GM12878 (cell line): ENCODE data around the gene ZNF618. TPM values are rescaled to one million over a fixed set of nuclear protein-coding genes. Genes with fewer than 3 reads are reported as not detected.

Experiments used
- ATAC-seq: fragments of 200-7000 bp; cut with Tn5 transposase; 3 replicates; pipeline ENCODE4 v1.9.1; 2020; ENCODE audit warnings: mild to moderate bottlenecking, moderate library complexity
- BruUV-seq: library from RNA; stranded (reverse); fragments of 400-500 nt; replicated peaks from 2 replicates; lab custom pipeline; 2021; lab: Mats Ljungman, UMichigan
- CTCF ChIA-PET: fragments of 300-600 bp; sonication (Branson Sonifier 250); formaldehyde crosslinking; extraction: SDS; loops from one replicate; lab custom pipeline; 2021; ENCODE audit warnings: inconsistent platforms; lab: Yijun Ruan, JAX
- POLR2A ChIA-PET: fragments of 350-600 bp; formaldehyde crosslinking; extraction: SDS; loops from one replicate; lab custom pipeline; 2021; ENCODE audit warnings: inconsistent platforms; lab: Charles Lee
- RAD21 ChIA-PET: fragments of 300-600 bp; sonication (Branson Sonifier 250); formaldehyde crosslinking; loops from one replicate; lab custom pipeline; 2023; ENCODE audit warnings: antibody characterized with exemption; ENCODE audit not compliant: unreplicated experiment; lab: Charles Lee
- SMC1A ChIA-PET: fragments of 300-600 bp; sonication (Branson Sonifier 250); formaldehyde crosslinking; loops from one replicate; lab custom pipeline; 2023; ENCODE audit not compliant: unreplicated experiment, uncharacterized antibody; lab: Charles Lee
- DNase-seq: peaks from one replicate; pipeline ENCODE4 v3.0.0-alpha.2; 2011; ENCODE audit warnings: low read depth, low spot score
- FAIRE-seq: peaks from 3 replicates; lab custom pipeline; 2011; peaks lifted over from hg19 to GRCh38; lab: Jason Lieb, UNC
- H2AFZ ChIP-seq: 2 replicates; pipeline ENCODE4 v1.6.0; 2011; ENCODE audit warnings: low read depth, low read length, control low read depth; ENCODE audit not compliant: control insufficient read depth
- H3K27ac ChIP-seq: 2 replicates; pipeline ENCODE4 v1.5.1; 2011; ENCODE audit warnings: control low read depth; ENCODE audit not compliant: control insufficient read depth, insufficient read depth
- H3K27me3 ChIP-seq, 2 experiments: replicated peaks in 1 of 2; 2 replicates each; pipeline versions ENCODE4 v1.6.0 to v1.6.1; 2011; ENCODE audit warnings: low read length in 1 of 2; ENCODE audit not compliant: control insufficient read depth in 2 of 2, insufficient read depth in 2 of 2
- H3K36me3 ChIP-seq, 2 experiments: 2 replicates each; pipeline ENCODE4 v1.5.1; 2011; ENCODE audit warnings: low read length in 1 of 2; ENCODE audit not compliant: control insufficient read depth in 2 of 2, insufficient read depth in 2 of 2
- H3K4me1 ChIP-seq: 2 replicates; pipeline ENCODE4 v1.6.1; 2011; ENCODE audit warnings: mild to moderate bottlenecking, low read length, moderate library complexity, mixed read lengths; ENCODE audit not compliant: control insufficient read depth, insufficient read depth
- H3K4me2 ChIP-seq: 2 replicates; pipeline ENCODE4 v1.6.0; 2011; ENCODE audit warnings: control low read depth; ENCODE audit not compliant: control insufficient read depth, insufficient read depth
- H3K4me3 ChIP-seq: fragments of 200-600 bp; sonication (generic); 2 replicates; pipeline ENCODE4 v1.5.1; 2016
- H3K79me2 ChIP-seq: 2 replicates; pipeline ENCODE4 v1.6.0; 2011; ENCODE audit warnings: low read length; ENCODE audit not compliant: control insufficient read depth, insufficient read depth
- H3K9ac ChIP-seq: 2 replicates; pipeline ENCODE4 v1.8.0; 2011; ENCODE audit warnings: low read length, control low read depth, mixed read lengths; ENCODE audit not compliant: control insufficient read depth, insufficient read depth
- H3K9me3 ChIP-seq: replicated peaks from 3 replicates; pipeline ENCODE4 v1.5.1; 2011; ENCODE audit warnings: mild to moderate bottlenecking, low read length; ENCODE audit not compliant: control insufficient read depth, insufficient read depth
- H4K20me1 ChIP-seq: 2 replicates; pipeline ENCODE4 v1.6.0; 2011; ENCODE audit not compliant: control insufficient read depth, insufficient read depth
- ATF7 ChIP-seq: fragments of 450-650 bp; IDR thresholded peaks from 2 replicates; pipeline ENCODE4 v1.6.1; 2016; ENCODE audit warnings: low read depth, mild to moderate bottlenecking
- BACH1 ChIP-seq: fragments of 450-650 bp; IDR thresholded peaks from 2 replicates; pipeline ENCODE4 v1.6.1; 2017; ENCODE audit warnings: mild to moderate bottlenecking, borderline replicate concordance
- BMI1 ChIP-seq: fragments of 450-650 bp; IDR thresholded peaks from 2 replicates; pipeline ENCODE4 v1.6.1; 2016; ENCODE audit warnings: mild to moderate bottlenecking, moderate library complexity, borderline replicate concordance
- CBX3 ChIP-seq: fragments of 200-600 bp; sonication (generic); IDR thresholded peaks from 2 replicates; pipeline ENCODE4 v1.6.1; 2016; ENCODE audit warnings: low read depth, borderline replicate concordance
- HCFC1 ChIP-seq: fragments of 150-350 bp; IDR thresholded peaks from 2 replicates; pipeline ENCODE4 v1.6.1; 2014; ENCODE audit warnings: low read length
- MXI1 ChIP-seq: fragments of 150-350 bp; IDR thresholded peaks from 2 replicates; pipeline ENCODE4 v1.6.1; 2011; ENCODE audit warnings: low read depth, mild to moderate bottlenecking, inconsistent platforms, low read length, improper control_type of control experiment
- RFX5 ChIP-seq: IDR thresholded peaks from 2 replicates; pipeline ENCODE4 v1.6.1; 2011; ENCODE audit warnings: low read depth, low read length, improper control_type of control experiment
- USF1 ChIP-seq: IDR thresholded peaks from 2 replicates; pipeline ENCODE4 v1.6.1; 2011; ENCODE audit warnings: borderline replicate concordance, low read depth, mild to moderate bottlenecking, moderate library complexity, mixed read lengths, low read length; ENCODE audit not compliant: insufficient read depth; ENCODE audit errors: extremely low read length
- ZNF24 ChIP-seq: fragments of 450-650 bp; IDR thresholded peaks from 2 replicates; pipeline ENCODE4 v1.6.1; 2017; ENCODE audit warnings: antibody characterized with exemption, mild to moderate bottlenecking
- WGBS: methylation state at CpG from one replicate; pipeline ENCODE4 v1.1.6; 2016; ENCODE audit warnings: low lambda C conversion rate; ENCODE audit not compliant: insufficient replicate concordance, insufficient coverage; ENCODE audit errors: missing lambda C conversion rate; 5-methylcytosine and 5-hydroxymethylcytosine counted together
- in situ Hi-C: fragments of 300-500 bp; cut with MboI; formaldehyde crosslinking; loops from 9 replicates; pipeline ENCODE4 v1.14.3; 2018; ENCODE audit warnings: mixed read lengths
- intact Hi-C: fragments of 100-400 bp; cut with micrococcal nuclease; formaldehyde crosslinking; loops from one replicate; pipeline ENCODE4 v1.14.2; 2022; ENCODE audit not compliant: unreplicated experiment
- polyA plus RNA-seq, 11 experiments: library from polyadenylated mRNA; depleted of rRNA in 4 of 11; unstranded in 6 of 11; stranded (reverse) in 5 of 11; fragments of >200 nt; fragmentation: Nextera tagmentation in 4 of 11; fragmentation: Illumina TruSeq in 1 of 11; extraction: Ambion mirVana in 4 of 11; extraction: Trizol in 1 of 11; gene quantifications; 1 replicate in 1 of 11; 2 replicates in 10 of 11; pipeline versions ENCODE4 v1.2.1 to v1.2.3, GENCODE V29; 2011 to 2016; ENCODE audit warnings: inconsistent platforms in 2 of 11, missing spikeins in 2 of 11, low read depth in 1 of 11
- total RNA-seq, 4 experiments: library from RNA; depleted of rRNA in 3 of 4; stranded (reverse); fragments of >200 nt in 3 of 4; fragmentation: Illumina TruSeq in 1 of 4; extraction: Trizol in 1 of 4; gene quantifications; 2 replicates each; pipeline versions ENCODE4 v1.2.1 to v1.2.3, GENCODE V29; 2013 to 2021
- TF ChIP-seq, protein P1 (sequence below): fragments of 450-650 bp; IDR thresholded peaks from 2 replicates; pipeline ENCODE4 v1.6.1; 2016; ENCODE audit warnings: mild to moderate bottlenecking

The ZNF618 gene
- total and polyA plus RNA-seq, 10 of the 15 experiments (the other 5 are each of a cell fraction or from before 2014, with no cell fraction given), result 0.01 to 0.24 (median 0.06) TPM; not detected in 2

DNA sequence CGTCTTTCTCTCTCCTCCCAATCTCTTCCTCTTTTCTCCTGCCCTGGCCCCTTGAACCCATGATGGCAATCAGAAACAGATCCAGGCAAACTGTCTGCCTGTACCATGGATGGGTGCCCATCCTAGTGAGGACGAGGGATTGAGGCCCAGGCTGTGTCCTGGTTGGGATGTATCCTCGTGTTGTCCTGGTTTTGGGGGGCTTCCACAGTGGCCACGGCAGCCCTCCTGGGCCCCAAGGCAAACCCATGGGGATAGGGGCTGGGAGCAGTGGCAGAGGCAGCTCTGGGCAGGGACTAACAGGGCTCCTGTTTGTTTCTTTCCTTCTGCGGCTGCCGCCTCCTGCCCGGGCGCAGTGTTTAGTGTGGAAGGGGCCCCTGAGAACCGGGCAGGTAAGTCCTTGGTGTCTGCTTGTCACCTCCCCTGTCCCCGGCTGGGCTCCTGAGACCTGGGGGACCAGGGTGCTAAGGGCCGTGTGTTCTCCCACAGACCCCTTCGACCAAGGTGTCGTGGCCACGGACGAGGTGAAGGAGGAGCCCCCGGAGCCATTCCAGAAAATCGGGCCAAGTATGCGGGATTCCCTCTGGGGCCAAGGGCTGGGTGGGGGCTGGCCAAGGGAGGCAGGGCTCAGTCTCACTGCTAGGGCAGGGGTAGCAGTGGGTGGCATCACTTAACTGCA is 132.0 kb downstream of the ZNF618 start:
- SMC1A ChIA-PET, result no interaction called here
- H3K9me3 ChIP-seq, result no peaks in the 10 kb centered on the region
- no peak overlapping the region for H3K4me2 ChIP-seq
- in situ Hi-C loops, result loop anchor here (10.0 kb wide), 1 partner anchor 63 kb away; no protein-coding TSS in a partner anchor
- H3K79me2 ChIP-seq, result no peaks in the 10 kb centered on the region
- intact Hi-C loops, result no loop called here
- FAIRE-seq (no peak), DNase-seq (no peak), ATAC-seq (no peak)
- no peak overlapping the region for H2AFZ ChIP-seq
- WGBS, result 44% methylated on average over 18 of the region's 18 CpGs
- TF ChIP-seq HCFC1 (no peak), USF1 (no peak), CBX3 (no peak), MXI1 (no peak), ZNF24 (no peak), ATF7 (no peak), BACH1 (no peak), BMI1 (no peak), RFX5 (no peak)
- TF ChIP-seq, protein P1, sequence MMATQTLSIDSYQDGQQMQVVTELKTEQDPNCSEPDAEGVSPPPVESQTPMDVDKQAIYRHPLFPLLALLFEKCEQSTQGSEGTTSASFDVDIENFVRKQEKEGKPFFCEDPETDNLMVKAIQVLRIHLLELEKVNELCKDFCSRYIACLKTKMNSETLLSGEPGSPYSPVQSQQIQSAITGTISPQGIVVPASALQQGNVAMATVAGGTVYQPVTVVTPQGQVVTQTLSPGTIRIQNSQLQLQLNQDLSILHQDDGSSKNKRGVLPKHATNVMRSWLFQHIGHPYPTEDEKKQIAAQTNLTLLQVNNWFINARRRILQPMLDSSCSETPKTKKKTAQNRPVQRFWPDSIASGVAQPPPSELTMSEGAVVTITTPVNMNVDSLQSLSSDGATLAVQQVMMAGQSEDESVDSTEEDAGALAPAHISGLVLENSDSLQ, result no peak
- H3K4me1 ChIP-seq, result no peaks in the 10 kb centered on the region; the same call in 1 of the 2 replicates
- CTCF ChIA-PET, result no interaction called here
- H3K27me3 ChIP-seq, result no peaks in the 10 kb centered on the region; a peak in 3 of 4 replicates
- no TSS peak for BruUV-seq
- no peaks in the 10 kb centered on the region for H4K20me1 ChIP-seq
- POLR2A ChIA-PET, result no interaction called here
- no peak overlapping the region for H3K27ac ChIP-seq
- H3K36me3 ChIP-seq, result no peaks in the 10 kb centered on the region
- RAD21 ChIA-PET, result interaction anchor here (0.6 kb wide), 1 partner anchor 837 kb away, joined by 3 read pairs; no protein-coding TSS in a partner anchor
- no peak overlapping the region for H3K4me3 ChIP-seq
- no peak overlapping the region for H3K9ac ChIP-seq
